NCI-H1092 (cell line): ENCODE measurements around the gene LRAT.
"Not testable (repeated sequence)": the region's sequence is repeated elsewhere in the genome, so short reads cannot be mapped to it uniquely, and the experiment has no call there.

ENCODE experiments used
- DNase-seq: peaks from one replicate; lab custom pipeline; 2025; lab: John Stamatoyannopoulos, UW

LRAT gene

GRCh38 chr4:154743683-154744340, at the start of gene LRAT:
Gene LRAT (plus strand): TSS chr4:154744000. CDS start chr4:154744327, 327 bp downstream.
- DNase-seq, result no peak

GRCh38 chr4:154707877-154708276, 35.9 kb upstream of the LRAT start:
- no peak for DNase-seq

- no peak for DNase-seq
These were observed 34.2 kb upstream of the LRAT start for GRCh38 chr4:154709550-154709949.

GRCh38 chr4:154711522-154711921, 32.3 kb upstream of the LRAT start:
- no peak for DNase-seq

- no peak for DNase-seq
These were observed 29.3 kb upstream of the LRAT start for GRCh38 chr4:154714339-154715040.

- DNase-seq, result no peak
These were observed 24.7 kb upstream of the LRAT start for GRCh38 chr4:154719087-154719486.

GRCh38 chr4:154720123-154720522, 23.7 kb upstream of the LRAT start:
- DNase-seq, result no peak

GRCh38 chr4:154720618-154721267, 23.1 kb upstream of the LRAT start:
- DNase-seq, result no peak

- no peak for DNase-seq
These were observed 21.5 kb upstream of the LRAT start for GRCh38 chr4:154722262-154722661.

- not testable (repeated sequence) for DNase-seq
These were observed 20.2 kb upstream of the LRAT start for GRCh38 chr4:154723601-154724000.

- DNase-seq, result no peak
These were observed 16.3 kb upstream of the LRAT start for GRCh38 chr4:154727540-154727939.

- DNase-seq, result no peak
These were observed 12.0 kb upstream of the LRAT start for GRCh38 chr4:154731756-154732155.

GRCh38 chr4:154732669-154733068, 11.1 kb upstream of the LRAT start:
- no peak for DNase-seq

GRCh38 chr4:154736770-154737169, 7.0 kb upstream of the LRAT start:
- no peak for DNase-seq

- no peak for DNase-seq
These were observed 5.4 kb upstream of the LRAT start for GRCh38 chr4:154738426-154738825.

- no peak for DNase-seq
These were observed 4.7 kb upstream of the LRAT start for GRCh38 chr4:154739111-154739510.

- DNase-seq, result no peak
These were observed 3.3 kb upstream of the LRAT start for GRCh38 chr4:154740462-154740861.

GRCh38 chr4:154741131-154741665, 2.6 kb upstream of the LRAT start:
- no peak for DNase-seq

- no peak for DNase-seq
These were observed 1.6 kb upstream of the LRAT start for GRCh38 chr4:154741922-154742850.

GRCh38 chr4:154744341-154744926, 634 bp downstream of the LRAT start:
- no peak for DNase-seq

GRCh38 chr4:154757713-154758112, 13.9 kb downstream of the LRAT start:
- no peak for DNase-seq
